HCT116 (cell line): ENCODE results near the gene CCDC138. TPM values are rescaled to one million over a fixed set of nuclear protein-coding genes. Genes with fewer than 3 reads are reported as not detected.

Experiments used
- ATAC-seq: fragments of 200-7000 bp; cut with Tn5 transposase; 2 replicates; pipeline ENCODE4 v1.9.1; 2020; ENCODE audit warnings: mild to moderate bottlenecking, moderate library complexity
- BruUV-seq: library from RNA; stranded (reverse); fragments of 400-500 nt; replicated peaks from 2 replicates; lab custom pipeline; 2021; lab: Mats Ljungman, UMichigan
- CTCF ChIA-PET: fragments of 300-600 bp; sonication (Branson Sonifier 250); formaldehyde crosslinking; loops from one replicate; lab custom pipeline; 2021; ENCODE audit warnings: antibody characterized with exemption; lab: Charles Lee
- POLR2A ChIA-PET: fragments of 300-600, 350-600 bp; sonication (Branson Sonifier 250); formaldehyde crosslinking; loops from one replicate; lab custom pipeline; 2021; ENCODE audit warnings: antibody characterized with exemption; lab: Charles Lee
- RAD21 ChIA-PET, 2 experiments: fragments of 300-600 bp; sonication (Branson Sonifier 250); formaldehyde crosslinking; loops; one replicate each; lab custom pipeline; 2023; ENCODE audit warnings: low total read pairs in 2 of 2; ENCODE audit not compliant: uncharacterized antibody in 2 of 2, unreplicated experiment in 2 of 2, low non-redundant PET in 1 of 2; lab: Charles Lee
- DNase-seq: peaks from one replicate; pipeline ENCODE4 v3.0.0-alpha.2; 2010; ENCODE audit warnings: low read depth, low spot score
- H2AFZ ChIP-seq: fragments of 200-600 bp; shearing (Covaris generic), sonication (generic); 2 replicates; pipeline ENCODE4 v1.6.1; 2017; ENCODE audit warnings: low read depth, mixed run types, mixed read lengths, antibody characterized with exemption, low read length; ENCODE audit not compliant: poor library complexity, severe bottlenecking
- H3K27ac ChIP-seq: 2 replicates; pipeline ENCODE4 v1.5.1; 2012; ENCODE audit warnings: low read depth, low read length
- H3K27me3 ChIP-seq: fragments of 200-600 bp; sonication (generic); 2 replicates; pipeline ENCODE4 v1.6.1; 2016; ENCODE audit warnings: mixed run types, low read length, mixed read lengths; ENCODE audit not compliant: insufficient read depth
- H3K36me3 ChIP-seq, 2 experiments: fragments of 200-500 bp in 1 of 2; fragments of 200-600 bp in 1 of 2; sonication (Bioruptor generic) in 1 of 2; sonication (generic) in 1 of 2; 2 replicates each; pipeline versions ENCODE4 v1.5.1 to v1.6.1; 2014 to 2016; ENCODE audit warnings: low read length in 2 of 2, inconsistent platforms in 1 of 2, mixed read lengths in 1 of 2, mixed run types in 1 of 2; ENCODE audit not compliant: insufficient read depth in 2 of 2, control insufficient read depth in 1 of 2
- H3K4me1 ChIP-seq, 2 experiments: fragments of 200-600 bp in 1 of 2; sonication (generic) in 1 of 2; 2 replicates each; pipeline versions ENCODE4 v1.5.1 to v1.6.1; 2012 to 2017; ENCODE audit warnings: low read length in 2 of 2, inconsistent platforms in 1 of 2, mild to moderate bottlenecking in 1 of 2, mixed read lengths in 1 of 2, mixed run types in 1 of 2, moderate library complexity in 1 of 2; ENCODE audit not compliant: insufficient read depth in 2 of 2, control insufficient read depth in 1 of 2
- H3K4me2 ChIP-seq: fragments of 200-600 bp; sonication (generic); 2 replicates; pipeline ENCODE4 v1.6.1; 2017; ENCODE audit warnings: mixed run types, low read length, mixed read lengths
- H3K4me3 ChIP-seq, 2 experiments: fragments of 200-600 bp in 1 of 2; sonication (generic) in 1 of 2; replicated peaks in 1 of 2; 2 replicates each; pipeline ENCODE4 v1.5.1; 2011 to 2016; ENCODE audit warnings: low read length in 2 of 2, control low read depth in 1 of 2, low read depth in 1 of 2, mild to moderate bottlenecking in 1 of 2, mixed read lengths in 1 of 2, mixed run types in 1 of 2
- H3K79me2 ChIP-seq: fragments of 200-600 bp; sonication (generic); 2 replicates; pipeline ENCODE4 v1.6.1; 2017; ENCODE audit warnings: mild to moderate bottlenecking, mixed run types, low read length, moderate library complexity, mixed read lengths; ENCODE audit not compliant: insufficient read depth
- H3K9ac ChIP-seq: fragments of 200-600 bp; sonication (generic); 2 replicates; pipeline ENCODE4 v1.6.1; 2016; ENCODE audit warnings: low read length, mixed read lengths
- H3K9me2 ChIP-seq: fragments of 200-600 bp; sonication (generic), shearing (Covaris generic); 2 replicates; pipeline ENCODE4 v1.6.1; 2017; ENCODE audit warnings: mixed run types, mild to moderate bottlenecking, moderate library complexity; ENCODE audit not compliant: insufficient read depth
- H3K9me3 ChIP-seq, 2 experiments: fragments of 200-500 bp in 1 of 2; fragments of 200-600 bp in 1 of 2; sonication (Bioruptor generic) in 1 of 2; sonication (generic) in 1 of 2; 2 replicates each; pipeline ENCODE4 v1.6.1; 2014 to 2017; ENCODE audit warnings: low read length in 2 of 2, mixed read lengths in 2 of 2, inconsistent platforms in 1 of 2, low read depth in 1 of 2, mild to moderate bottlenecking in 1 of 2, mixed run types in 1 of 2, moderate library complexity in 1 of 2; ENCODE audit not compliant: control insufficient read depth in 1 of 2, insufficient read depth in 1 of 2
- H4K20me1 ChIP-seq: fragments of 200-600 bp; sonication (generic), shearing (Covaris generic); 2 replicates; pipeline ENCODE4 v1.6.1; 2017; ENCODE audit warnings: mixed run types, mild to moderate bottlenecking, moderate library complexity; ENCODE audit not compliant: insufficient read depth
- CBX3 ChIP-seq: IDR thresholded peaks from 2 replicates; pipeline ENCODE4 v1.6.1; 2012; ENCODE audit warnings: low read depth
- CEBPB ChIP-seq: IDR thresholded peaks from 2 replicates; pipeline ENCODE4 v1.6.1; 2012; ENCODE audit warnings: low read depth
- EZH2 ChIP-seq: fragments of 200-600 bp; sonication (generic); IDR thresholded peaks from 2 replicates; pipeline ENCODE4 v1.6.1; 2017; ENCODE audit warnings: antibody characterized with exemption, mixed run types
- POLR2AphosphoS5 ChIP-seq: IDR thresholded peaks from 2 replicates; pipeline ENCODE4 v1.6.1; 2011; ENCODE audit warnings: mild to moderate bottlenecking, low read depth, low read length, moderate library complexity
- ZFX ChIP-seq: fragments of 450-650 bp; IDR thresholded peaks from 2 replicates; pipeline ENCODE4 v1.6.1; 2017
- intact Hi-C: fragments of 100-400 bp; cut with micrococcal nuclease; formaldehyde crosslinking; loops from 2 replicates; pipeline ENCODE4 v1.10.0; 2022
- total RNA-seq: library from RNA; stranded (reverse); gene quantifications from one replicate; pipeline ENCODE4 v1.2.1, GENCODE V29; 2021; ENCODE audit not compliant: unreplicated experiment

Gene CCDC138
- total RNA-seq, 1 experiment from 2014 or later, result 13.4 TPM

DNA sequence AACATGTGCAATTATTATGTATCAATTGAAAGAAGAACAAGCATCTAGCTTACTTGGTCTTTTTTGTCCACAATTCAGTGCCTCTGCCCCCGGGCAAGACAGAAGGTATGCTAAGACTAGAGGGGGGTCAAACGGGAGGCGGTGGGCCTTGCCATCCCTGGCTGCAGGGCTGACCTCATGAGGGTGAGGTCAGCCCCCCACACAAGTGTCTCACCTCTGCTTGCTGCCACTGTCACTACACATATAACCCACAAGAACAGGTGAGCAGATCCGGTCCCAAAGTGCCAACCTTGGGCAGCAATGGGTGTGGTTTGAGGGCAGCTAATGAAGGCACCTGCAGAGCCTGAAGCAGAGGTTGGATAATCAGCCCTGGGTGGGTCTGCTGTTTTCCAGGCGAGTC is 131.0 kb downstream of the CCDC138 start:
- ATAC-seq, result no peak
- Histone ChIP-seq H3K36me3 (no peaks in the 10 kb centered on the region), H3K27me3 (no peaks in the 10 kb centered on the region), H3K27ac (no peak overlapping the region), H3K9ac (no peak overlapping the region), H3K9me2 (no peaks in the 10 kb centered on the region), H3K4me3 (no peak overlapping the region), H3K4me2 (no peak overlapping the region), H3K9me3 (no peaks in the 10 kb centered on the region), H4K20me1 (no peaks in the 10 kb centered on the region), H2AFZ (no peak overlapping the region), H3K4me1 (peaks cover 0 to 9% of the 10 kb centered on the region in 2 experiments; a peak in 2 of 4 replicates), H3K79me2 (no peaks in the 10 kb centered on the region)
- ChIA-PET POLR2A (no interaction called here), RAD21 (no interaction called here), CTCF (no interaction called here)
- no peak for TF ChIP-seq CBX3
- no peak for DNase-seq
- intact Hi-C loops, result no loop called here
- BruUV-seq, result no TSS peak

DNA sequence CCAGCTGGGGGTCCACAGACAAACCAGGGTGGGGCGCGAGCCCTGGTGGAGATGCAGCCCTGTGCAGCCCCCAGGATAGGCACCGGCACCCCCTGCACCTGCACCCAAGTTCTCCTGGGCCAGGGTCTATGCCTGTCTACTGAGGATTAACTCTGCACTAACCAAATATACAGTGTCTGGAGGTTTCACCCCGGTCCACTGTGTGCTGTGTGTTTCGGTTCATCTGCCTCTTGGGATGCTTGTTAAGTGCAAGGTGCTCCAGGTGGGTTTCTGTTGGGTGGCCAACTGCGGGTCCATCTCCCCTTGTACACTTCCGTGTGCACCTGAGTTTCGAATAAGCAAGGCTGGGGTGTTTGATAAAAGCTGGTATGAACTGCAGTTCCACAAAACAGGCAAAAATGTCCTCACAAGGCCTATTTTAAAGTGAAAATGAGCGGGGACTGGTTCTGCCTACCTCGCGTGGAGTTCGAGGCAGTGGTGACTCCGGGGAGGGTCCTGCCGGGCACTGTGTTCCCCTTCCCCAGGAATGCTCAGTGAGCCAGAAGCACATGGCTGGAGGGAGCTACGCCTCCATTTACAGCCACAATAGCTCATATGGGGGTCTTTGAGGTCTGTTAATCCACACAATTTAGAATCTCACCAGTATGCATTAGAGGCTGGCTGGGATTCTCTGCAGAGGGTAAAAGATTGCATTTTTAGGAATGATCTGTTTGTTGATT is 131.7 kb downstream of the CCDC138 start:
- H3K27me3 ChIP-seq, result no peaks in the 10 kb centered on the region
- no TSS peak for BruUV-seq
- H3K36me3 ChIP-seq, result no peaks in the 10 kb centered on the region
- POLR2A ChIA-PET, result no interaction called here
- H3K27ac ChIP-seq, result no peak overlapping the region
- no peaks in the 10 kb centered on the region for H4K20me1 ChIP-seq
- H3K79me2 ChIP-seq, result no peaks in the 10 kb centered on the region
- no peak overlapping the region for H3K9ac ChIP-seq
- no peak overlapping the region for H2AFZ ChIP-seq
- DNase-seq, result no peak
- intact Hi-C loops, result no loop called here
- H3K4me3 ChIP-seq, result no peak overlapping the region
- no peaks in the 10 kb centered on the region for H3K9me2 ChIP-seq
- no peak for ATAC-seq
- RAD21 ChIA-PET, result no interaction called here
- CTCF ChIA-PET, result no interaction called here
- H3K9me3 ChIP-seq, result no peaks in the 10 kb centered on the region
- H3K4me1 ChIP-seq, result peaks cover 3 to 17% of the 10 kb centered on the region in 2 experiments; a peak in 3 of 4 replicates
- TF ChIP-seq POLR2AphosphoS5 (no peak), EZH2 (no peak), CEBPB (no peak), CBX3 (no peak), ZFX (no peak)
- H3K4me2 ChIP-seq, result no peak overlapping the region
